Stomach (tissue), 4 donors: ENCODE measurements around the gene C22orf23.

ENCODE experiments used
- CTCF ChIP-seq, 7 experiments: fragments of 450-650 bp in 4 of 7; fragments of 200-600 bp in 3 of 7; sonication (generic) in 3 of 7; IDR thresholded peaks; one replicate each; pipeline ENCODE4 v1.5.1; 2016 to 2019; ENCODE audit warnings: antibody characterized with exemption in 7 of 7, control low read depth in 2 of 7, mild to moderate bottlenecking in 1 of 7
- EP300 ChIP-seq: sonication (generic); formaldehyde crosslinking; IDR thresholded peaks from one replicate; pipeline ENCODE4 v1.6.1; 2017; ENCODE audit warnings: antibody characterized with exemption
- POLR2A ChIP-seq, 4 donors: fragments of 450-650 bp; IDR thresholded peaks; one replicate each; pipeline ENCODE4 v1.6.1; 2016; ENCODE audit warnings: antibody characterized with exemption in 4 of 4, control low read depth in 2 of 4, mild to moderate bottlenecking in 1 of 4, moderate library complexity in 1 of 4
- POLR2AphosphoS5 ChIP-seq, 3 donors: sonication (generic); formaldehyde crosslinking; IDR thresholded peaks; one replicate each; pipeline ENCODE4 v1.6.1; 2016; ENCODE audit warnings: antibody characterized with exemption in 3 of 3

- TF ChIP-seq CTCF (IDR thresholded peaks at IDR 0.05) (no peak), POLR2AphosphoS5 (IDR thresholded peaks at IDR 0.05) (no peak), EP300 (no peak), POLR2A (IDR thresholded peaks at IDR 0.05) (no peak)
These were observed 35.4 kb downstream of the C22orf23 start for GRCh38 chr22:37917874-37918548.
